RWPE1 (cell line): ENCODE data around the gene CNKSR2.

Experiments used
- CTCF ChIA-PET: fragments of 350-600 bp; sonication (Branson Sonifier 250); formaldehyde crosslinking; extraction: SDS; loops from one replicate; lab custom pipeline; 2021; lab: Yijun Ruan, JAX
- POLR2A ChIA-PET: fragments of 400-600 bp; formaldehyde crosslinking; extraction: SDS; loops from one replicate; lab custom pipeline; 2020; ENCODE audit warnings: antibody characterized with exemption; ENCODE audit not compliant: low non-redundant PET; lab: Yijun Ruan, JAX
- DNase-seq: peaks from one replicate; pipeline ENCODE4 v3.0.0; 2012; ENCODE audit warnings: low spot score
- H3K27ac ChIP-seq: fragments of 450-650 bp; 2 replicates; pipeline ENCODE4 v1.5.1; 2017
- CTCF ChIP-seq: fragments of 450-650 bp; conservative IDR thresholded peaks from 2 replicates; pipeline ENCODE4 v1.5.1; 2017; ENCODE audit warnings: low read depth, mild to moderate bottlenecking

CNKSR2 gene

GRCh38 chrX:21394792-21395191 is 20.6 kb downstream of the CNKSR2 start:
- ChIA-PET POLR2A (no interaction called here), CTCF (no interaction called here)
- no peak for DNase-seq
- TF ChIP-seq CTCF = no peak
- H3K27ac ChIP-seq = no peak overlapping the region

- DNase-seq = no peak
- H3K27ac ChIP-seq = no peak overlapping the region
- ChIA-PET POLR2A (no interaction called here), CTCF (no interaction called here)
- TF ChIP-seq CTCF = no peak
Observed at GRCh38 chrX:21398426-21398825, 24.2 kb downstream of the CNKSR2 start.

DNA sequence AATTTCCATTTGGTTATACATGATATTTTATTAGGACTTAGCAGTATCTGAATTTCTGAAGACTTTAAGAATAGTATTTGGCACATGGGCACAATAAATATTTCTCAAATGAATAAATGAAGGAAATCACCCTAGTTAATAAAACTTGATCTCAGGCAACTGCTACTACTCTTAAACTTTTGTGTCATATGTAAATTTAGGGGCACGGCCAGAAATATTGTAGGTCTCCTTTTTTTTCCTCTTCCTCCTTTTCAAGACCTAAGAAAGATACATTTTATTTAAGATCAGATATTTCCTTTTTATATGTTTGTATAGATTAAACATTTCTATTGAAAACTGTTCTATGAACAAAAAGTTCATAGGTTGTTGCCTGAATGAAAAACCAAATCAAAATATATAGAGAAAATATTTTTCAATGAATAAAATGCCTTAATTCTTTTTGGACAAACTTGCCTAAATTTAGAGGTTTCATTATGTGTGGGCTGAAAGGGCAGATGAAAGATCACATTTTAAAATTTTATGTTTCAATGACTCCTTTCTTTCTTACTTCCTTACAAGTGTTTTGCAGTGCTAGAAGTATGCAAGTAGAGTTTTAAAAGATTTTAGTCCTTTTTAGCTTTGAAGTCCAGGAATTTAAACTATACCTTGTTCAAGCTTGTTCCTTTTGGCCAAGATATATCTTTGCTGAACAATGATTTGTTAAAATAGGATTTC is 26.3 kb downstream of the CNKSR2 start:
- POLR2A ChIA-PET = no interaction called here
- TF ChIP-seq CTCF = no peak
- H3K27ac ChIP-seq = no peak overlapping the region
- CTCF ChIA-PET = no interaction called here
- no peak for DNase-seq

- DNase-seq = no peak
- TF ChIP-seq CTCF = no peak
- H3K27ac ChIP-seq = no peak overlapping the region
- CTCF ChIA-PET = no interaction called here
- POLR2A ChIA-PET = no interaction called here
Observed at GRCh38 chrX:21408307-21408706, 34.1 kb downstream of the CNKSR2 start.

- ChIA-PET CTCF (no interaction called here), POLR2A (no interaction called here)
- TF ChIP-seq CTCF = no peak
- H3K27ac ChIP-seq = no peak overlapping the region
- no peak for DNase-seq
Observed at GRCh38 chrX:21408788-21409187, 34.6 kb downstream of the CNKSR2 start.

DNA sequence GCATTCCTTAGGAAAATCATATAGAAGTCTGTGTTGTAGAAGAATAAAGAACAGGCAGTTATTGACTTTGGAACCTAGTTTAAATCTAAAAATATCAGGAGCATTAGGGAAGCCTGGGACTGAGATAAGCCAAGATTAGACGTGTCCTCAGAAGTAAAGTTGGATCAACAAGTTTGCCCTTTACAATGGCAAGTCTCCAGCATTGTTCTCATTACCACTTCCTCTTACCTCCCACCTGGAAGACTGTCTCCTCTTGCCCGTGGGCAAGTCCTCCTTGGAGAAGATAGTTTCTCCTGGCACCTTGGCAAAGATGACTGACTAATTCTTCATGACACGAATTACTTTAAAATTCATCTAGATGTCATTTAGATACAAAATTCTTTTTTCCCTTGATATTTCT is 37.8 kb downstream of the CNKSR2 start:
- DNase-seq = no peak
- no peak overlapping the region for H3K27ac ChIP-seq
- no peak for TF ChIP-seq CTCF
- ChIA-PET CTCF (no interaction called here), POLR2A (no interaction called here)

- DNase-seq = no peak
- ChIA-PET CTCF (no interaction called here), POLR2A (no interaction called here)
- TF ChIP-seq CTCF = no peak
- H3K27ac ChIP-seq = no peak overlapping the region
Observed at GRCh38 chrX:21412883-21413282, 38.7 kb downstream of the CNKSR2 start.
